SK-N-MC (cell line): Measurements from ENCODE around the gene UBE2E2.

Source experiments
- DNase-seq: peaks from one replicate; pipeline ENCODE4 v3.0.0-alpha.2; 2011; ENCODE audit warnings: low read depth, low spot score
- H3K27ac ChIP-seq: fragments of 200-600 bp; sonication (generic); 2 replicates; pipeline ENCODE4 v1.5.1; 2016; ENCODE audit warnings: mixed run types
- H3K36me3 ChIP-seq: fragments of 200-600 bp; sonication (generic); 2 replicates; pipeline ENCODE4 v1.6.1; 2017; ENCODE audit warnings: antibody characterized with exemption, low read length, mixed read lengths; ENCODE audit not compliant: insufficient read depth
- H3K4me3 ChIP-seq: fragments of 200-600 bp; sonication (generic); 2 replicates; pipeline ENCODE4 v1.5.1; 2016
- H3K9ac ChIP-seq: fragments of 200-600 bp; sonication (generic); 2 replicates; pipeline ENCODE4 v1.8.0; 2017; ENCODE audit warnings: mixed run types, mixed read lengths; ENCODE audit not compliant: insufficient read length
- H3K9me3 ChIP-seq: fragments of 200-600 bp; sonication (generic); 2 replicates; pipeline ENCODE4 v1.6.1; 2017; ENCODE audit warnings: low read depth, mild to moderate bottlenecking, antibody characterized with exemption, low read length, moderate library complexity, mixed read lengths
- EZH2 ChIP-seq: fragments of 200-600 bp; sonication (generic); IDR thresholded peaks from one replicate; pipeline ENCODE4 v1.6.1; 2017; ENCODE audit warnings: antibody characterized with exemption
- FOXP2 ChIP-seq: optimal IDR thresholded peaks from 2 replicates; pipeline ENCODE3; 2011; ENCODE audit warnings: mild to moderate bottlenecking, moderate library complexity; ENCODE audit not compliant: insufficient read depth; ENCODE audit errors: extremely low read length, control extremely low read depth
- POLR2AphosphoS5 ChIP-seq: IDR thresholded peaks from 2 replicates; pipeline ENCODE4 v1.6.1; 2012; ENCODE audit warnings: mild to moderate bottlenecking, low read depth, low read length, borderline replicate concordance

UBE2E2 gene

GRCh38 chr3:23595851-23596250, 392.7 kb downstream of the UBE2E2 start:
- Histone ChIP-seq H3K4me3 (no peak overlapping the region), H3K9me3 (no peaks in the 10 kb centered on the region), H3K27ac (peak overlapping the region; percentile 42; the same call in 1 of the 2 replicates), H3K36me3 (no peaks in the 10 kb centered on the region), H3K9ac (no peak overlapping the region)
- no peak for DNase-seq
- TF ChIP-seq EZH2 (no peak), POLR2AphosphoS5 (no peak), FOXP2 (no peak)

DNA sequence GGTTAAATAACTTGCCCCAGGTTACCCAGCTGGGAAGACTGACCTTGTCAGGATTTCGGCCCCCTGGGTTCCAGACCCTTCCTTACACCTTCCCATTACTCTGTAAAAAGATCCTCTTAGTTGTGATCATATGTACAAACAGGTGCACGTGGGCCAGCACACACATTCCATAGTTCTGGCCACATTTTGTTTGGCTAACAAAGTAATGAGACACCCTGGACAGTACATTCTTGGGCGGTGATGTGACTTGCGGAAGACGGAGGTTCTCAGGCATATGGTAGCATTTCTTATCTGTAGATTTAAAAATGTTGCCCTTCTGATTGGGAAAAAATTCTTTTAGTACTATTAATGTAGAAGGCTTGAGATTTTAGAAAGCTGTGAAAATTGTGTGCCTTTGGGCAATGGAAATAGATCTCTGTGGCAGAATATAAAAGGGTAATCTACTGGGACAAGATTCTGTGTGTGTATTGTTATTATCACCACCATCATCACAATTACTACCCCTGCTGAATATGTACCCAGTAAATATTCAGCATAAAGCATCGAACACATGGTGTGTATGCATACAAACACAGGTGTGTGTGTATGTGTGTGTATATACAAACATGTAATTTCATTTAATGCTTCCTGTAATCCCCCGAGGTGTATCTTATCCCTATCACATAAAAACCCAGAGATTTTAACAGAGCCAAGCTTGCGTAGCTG, 397.2 kb downstream of the UBE2E2 start:
- H3K9me3 ChIP-seq, result no peaks in the 10 kb centered on the region
- no peak for TF ChIP-seq EZH2
- no peak for TF ChIP-seq POLR2AphosphoS5
- TF ChIP-seq FOXP2, result no peak
- no peaks in the 10 kb centered on the region for H3K36me3 ChIP-seq
- no peak overlapping the region for H3K4me3 ChIP-seq
- no peak overlapping the region for H3K27ac ChIP-seq
- H3K9ac ChIP-seq, result no peak overlapping the region
- no peak for DNase-seq

- 0 out of 2 replicates have a peak overlapping the region, but pooled peaks have one; percentile 2 for H3K27ac ChIP-seq
Observed at GRCh38 chr3:23601091-23601822, 398.1 kb downstream of the UBE2E2 start.

GRCh38 chr3:23602971-23603370, 399.8 kb downstream of the UBE2E2 start:
- Histone ChIP-seq H3K36me3 (no peaks in the 10 kb centered on the region), H3K27ac (no peak overlapping the region), H3K9ac (no peak overlapping the region), H3K4me3 (no peak overlapping the region), H3K9me3 (no peaks in the 10 kb centered on the region)
- TF ChIP-seq FOXP2 (no peak), POLR2AphosphoS5 (no peak), EZH2 (no peak)
- DNase-seq, result no peak

More at GRCh38 chr3:23601091-23601822, 398.1 kb downstream of the UBE2E2 start:
- no peaks in the 10 kb centered on the region for H3K9me3 ChIP-seq
- TF ChIP-seq EZH2, result no peak
- no peak for TF ChIP-seq FOXP2
- TF ChIP-seq POLR2AphosphoS5, result no peak
- no peak for DNase-seq
- no peak overlapping the region for H3K9ac ChIP-seq
- no peak overlapping the region for H3K4me3 ChIP-seq
- H3K36me3 ChIP-seq, result no peaks in the 10 kb centered on the region

GRCh38 chr3:23607184-23607847, 404.2 kb downstream of the UBE2E2 start:
- no peaks in the 10 kb centered on the region for H3K9me3 ChIP-seq

GRCh38 chr3:23608650-23609049, 405.5 kb downstream of the UBE2E2 start:
- Histone ChIP-seq H3K4me3 (no peak overlapping the region), H3K9ac (no peak overlapping the region), H3K27ac (no peak overlapping the region), H3K9me3 (no peaks in the 10 kb centered on the region), H3K36me3 (no peaks in the 10 kb centered on the region)
- TF ChIP-seq FOXP2 (no peak), EZH2 (no peak), POLR2AphosphoS5 (no peak)
- no peak for DNase-seq

More at GRCh38 chr3:23607184-23607847, 404.2 kb downstream of the UBE2E2 start:
- no peak for DNase-seq
- H3K4me3 ChIP-seq, result no peak overlapping the region
- TF ChIP-seq EZH2 (no peak), FOXP2 (no peak), POLR2AphosphoS5 (no peak)
- no peak overlapping the region for H3K27ac ChIP-seq
- no peaks in the 10 kb centered on the region for H3K36me3 ChIP-seq
- H3K9ac ChIP-seq, result no peak overlapping the region

DNA sequence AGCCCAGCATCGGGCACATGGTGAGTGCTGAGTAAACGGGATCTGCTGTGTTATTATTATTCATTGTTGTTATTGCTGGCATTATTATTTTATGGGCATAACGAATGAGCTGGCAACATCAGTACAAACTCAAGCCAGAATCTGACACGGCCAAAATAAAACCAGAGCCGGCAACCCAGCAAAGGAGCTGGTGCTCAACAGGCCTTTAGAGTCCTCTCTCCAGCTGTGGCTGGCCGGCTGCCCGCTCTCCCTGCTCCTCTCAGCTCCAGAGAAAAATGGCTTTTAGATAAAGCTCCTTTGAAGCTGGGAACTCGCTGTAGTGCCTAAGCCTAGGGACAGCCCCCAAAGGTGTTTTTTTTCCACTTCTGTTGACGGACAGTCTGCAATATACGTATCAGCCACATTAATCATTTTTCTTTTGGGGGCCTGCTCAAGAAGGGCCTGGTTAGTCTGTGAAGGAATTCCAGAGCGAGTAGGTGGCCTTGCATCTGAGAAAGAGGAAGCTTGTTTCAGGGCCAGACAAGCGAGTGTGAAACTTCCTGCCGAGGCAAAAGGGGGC, 408.7 kb downstream of the UBE2E2 start:
- Histone ChIP-seq H3K4me3 (no peak overlapping the region), H3K9me3 (no peaks in the 10 kb centered on the region), H3K27ac (no peak overlapping the region), H3K36me3 (no peaks in the 10 kb centered on the region), H3K9ac (no peak overlapping the region)
- no peak for DNase-seq
- TF ChIP-seq FOXP2 (no peak), EZH2 (no peak), POLR2AphosphoS5 (no peak)

GRCh38 chr3:23612296-23612891, 409.3 kb downstream of the UBE2E2 start:
- H3K36me3 ChIP-seq, result no peaks in the 10 kb centered on the region
- no peak for DNase-seq
- H3K9me3 ChIP-seq, result no peaks in the 10 kb centered on the region
- H3K4me3 ChIP-seq, result no peak overlapping the region
- TF ChIP-seq EZH2 (no peak), POLR2AphosphoS5 (no peak), FOXP2 (no peak)
- no peak overlapping the region for H3K9ac ChIP-seq
- no peak overlapping the region for H3K27ac ChIP-seq
